ENCODE measurements around the gene SYNJ2BP.

SYNJ2BP gene

GRCh38 chr14:70392676-70393075, 24.2 kb downstream of the SYNJ2BP start:
- WGBS, 2 experiments (ENCODE audit: insufficient coverage in 2 of 2), result 100% methylated on average over 2 of the region's 3 CpGs; no CpG with 5 or more reads in 1 of the 2 experiments
- H3K27ac ChIP-seq (ENCODE audit: low read depth, low read length, severe bottlenecking), result no peak overlapping the region
- peaks cover 12% of the 10 kb centered on the region for H3K36me3 ChIP-seq (ENCODE audit: control insufficient read depth, insufficient read depth, low read length)
- H3K9me3 ChIP-seq (ENCODE audit: control insufficient read depth, low read length), result no peaks in the 10 kb centered on the region
- no peaks in the 10 kb centered on the region for H3K4me1 ChIP-seq (ENCODE audit: control insufficient read depth, insufficient read depth, low read length, poor library complexity, severe bottlenecking)
- no peak overlapping the region for H3K4me3 ChIP-seq (ENCODE audit: extremely low read depth, insufficient read depth, low read length, poor library complexity, severe bottlenecking)

DNA sequence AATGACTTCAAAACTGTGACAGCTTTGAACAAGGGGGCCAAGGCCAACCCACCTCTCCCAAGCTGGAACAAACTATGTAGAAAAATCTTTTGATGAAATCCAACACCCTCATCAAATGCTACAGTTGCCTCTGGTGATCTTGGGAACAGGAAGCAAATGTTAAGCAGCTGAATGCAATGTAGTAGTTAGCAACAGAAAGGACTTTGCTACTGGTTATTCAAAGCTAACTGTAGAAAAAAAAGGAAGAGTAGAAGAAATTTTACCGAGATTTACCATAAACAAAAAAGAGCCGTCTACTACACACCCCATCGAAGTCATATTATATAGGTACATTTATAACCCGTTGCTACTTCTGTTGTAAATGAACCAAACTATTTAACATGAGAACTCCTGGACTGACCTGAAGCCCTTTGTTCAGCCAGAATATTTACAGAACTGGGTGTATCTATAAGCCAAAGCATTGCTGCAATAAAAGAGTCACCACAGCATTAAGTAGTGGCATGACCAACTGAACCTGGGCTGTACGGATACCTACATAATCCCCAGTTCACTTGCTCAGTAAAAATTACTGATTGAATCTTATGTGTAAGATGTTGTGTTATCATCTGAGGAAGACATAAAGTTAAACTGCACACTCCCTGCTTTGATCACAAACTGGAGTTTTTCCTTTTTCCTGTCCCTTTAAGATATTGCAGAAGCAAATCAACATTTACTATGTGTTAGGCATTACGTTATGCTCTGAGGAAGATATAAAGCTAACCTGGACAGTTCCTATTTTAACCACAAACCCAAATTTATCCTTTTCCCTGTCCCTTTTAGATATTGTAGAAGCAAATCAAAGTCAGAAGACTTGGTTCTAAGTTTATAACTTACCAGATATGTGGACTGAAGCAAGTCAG, 25.1 kb downstream of the SYNJ2BP start:
- 100% methylated on average over 1 of the region's 6 CpGs for WGBS, 2 experiments (ENCODE audit: insufficient coverage in 2 of 2)
- Histone ChIP-seq H3K9me3 (ENCODE audit: control insufficient read depth, low read length) (no peaks in the 10 kb centered on the region), H3K4me3 (ENCODE audit: extremely low read depth, insufficient read depth, low read length, poor library complexity, severe bottlenecking) (no peak overlapping the region), H3K36me3 (ENCODE audit: control insufficient read depth, insufficient read depth, low read length) (peaks cover 12% of the 10 kb centered on the region), H3K4me1 (ENCODE audit: control insufficient read depth, insufficient read depth, low read length, poor library complexity, severe bottlenecking) (no peaks in the 10 kb centered on the region), H3K27ac (ENCODE audit: low read depth, low read length, severe bottlenecking) (no peak overlapping the region)

GRCh38 chr14:70382536-70382935, 34.4 kb downstream of the SYNJ2BP start:
- Histone ChIP-seq H3K4me1 (ENCODE audit: control insufficient read depth, insufficient read depth, low read length, poor library complexity, severe bottlenecking) (no peaks in the 10 kb centered on the region), H3K9me3 (ENCODE audit: control insufficient read depth, low read length) (no peaks in the 10 kb centered on the region), H3K36me3 (ENCODE audit: control insufficient read depth, insufficient read depth, low read length) (peaks cover 20% of the 10 kb centered on the region), H3K4me3 (ENCODE audit: extremely low read depth, insufficient read depth, low read length, poor library complexity, severe bottlenecking) (no peak overlapping the region), H3K27ac (ENCODE audit: low read depth, low read length, severe bottlenecking) (no peak overlapping the region)
- WGBS, 2 experiments (ENCODE audit: insufficient coverage in 2 of 2), result 83% methylated on average over 1 of the region's 2 CpGs; no CpG with 5 or more reads in 1 of the 2 experiments

- Histone ChIP-seq H3K4me1 (ENCODE audit: control insufficient read depth, insufficient read depth, low read length, poor library complexity, severe bottlenecking) (no peaks in the 10 kb centered on the region), H3K4me3 (ENCODE audit: extremely low read depth, insufficient read depth, low read length, poor library complexity, severe bottlenecking) (no peak overlapping the region), H3K36me3 (ENCODE audit: control insufficient read depth, insufficient read depth, low read length) (peaks cover 20% of the 10 kb centered on the region), H3K9me3 (ENCODE audit: control insufficient read depth, low read length) (no peaks in the 10 kb centered on the region), H3K27ac (ENCODE audit: low read depth, low read length, severe bottlenecking) (no peak overlapping the region)
Observed at GRCh38 chr14:70380824-70381223, 36.1 kb downstream of the SYNJ2BP start.

- Histone ChIP-seq H3K27ac (ENCODE audit: low read depth, low read length, severe bottlenecking) (no peak overlapping the region), H3K4me3 (ENCODE audit: extremely low read depth, insufficient read depth, low read length, poor library complexity, severe bottlenecking) (no peak overlapping the region), H3K36me3 (ENCODE audit: control insufficient read depth, insufficient read depth, low read length) (peaks cover 25% of the 10 kb centered on the region), H3K9me3 (ENCODE audit: control insufficient read depth, low read length) (no peaks in the 10 kb centered on the region), H3K4me1 (ENCODE audit: control insufficient read depth, insufficient read depth, low read length, poor library complexity, severe bottlenecking) (no peaks in the 10 kb centered on the region)
- 86 to 89% methylated on average over 1 of the region's 1 CpG for WGBS, 2 experiments (ENCODE audit: insufficient coverage in 2 of 2)
Observed at GRCh38 chr14:70378696-70379095, 38.2 kb downstream of the SYNJ2BP start.

Data from mesodermal cell (in vitro differentiated cells).